Measurements from ENCODE around the gene PPP2R2D. TPM values are rescaled to one million over a fixed set of nuclear protein-coding genes. Genes with fewer than 3 reads are reported as not detected.

The PPP2R2D gene
- polyA plus RNA-seq, 1 of the 3 experiments (the other 2 are of a cell fraction), result 25.1 TPM

DNA sequence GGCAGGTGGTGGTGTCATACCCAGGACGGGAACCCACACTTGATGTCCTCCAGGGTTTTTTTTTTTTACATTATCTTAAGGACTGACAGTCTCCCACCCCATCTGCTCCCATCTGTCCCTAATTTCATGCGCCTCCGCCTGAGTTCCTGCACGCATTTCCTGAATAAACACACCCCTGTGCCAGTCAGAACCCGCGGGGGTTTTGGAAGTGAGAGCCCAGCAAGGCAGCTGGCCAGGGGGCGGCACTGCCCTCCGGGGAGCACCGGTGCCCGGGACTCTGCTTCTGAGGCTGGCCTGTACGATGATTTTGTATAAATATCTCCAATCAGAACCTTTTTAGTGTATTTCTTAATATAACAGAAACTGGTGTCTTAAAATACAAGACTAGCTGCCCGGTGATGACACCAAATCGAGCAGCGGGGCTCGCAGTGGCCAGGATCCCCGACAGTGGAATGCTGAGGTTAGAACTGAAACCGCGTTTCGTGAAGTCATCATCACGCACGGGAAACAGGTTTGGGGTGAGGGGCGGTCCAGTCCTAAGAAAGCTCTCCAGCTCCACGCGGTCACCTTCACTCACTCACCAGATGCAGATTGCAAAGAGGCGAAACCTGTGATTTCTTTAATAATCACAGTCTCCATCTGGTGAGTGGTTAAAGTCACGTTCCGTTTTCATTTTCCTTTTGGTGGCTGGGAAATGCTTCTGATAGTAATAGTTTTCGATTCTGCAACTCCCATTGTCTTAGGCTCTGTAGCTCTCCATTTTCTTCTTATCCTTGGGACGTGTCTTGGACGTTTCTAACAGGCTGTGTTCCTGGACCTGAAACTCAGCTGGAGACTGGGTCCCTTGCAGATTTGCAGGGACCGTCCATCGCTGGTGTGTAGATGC, 61.2 kb downstream of the PPP2R2D start:
- WGBS (ENCODE audit: low lambda C conversion rate), result 21% methylated on average over 32 of the region's 32 CpGs
- no peaks in the 10 kb centered on the region for H3K9me3 ChIP-seq
- peak; percentile 3; the same call in 1 of the 2 replicates for TF ChIP-seq TCF12 (IDR thresholded peaks at IDR 0.05)
- TF ChIP-seq, protein P1, sequence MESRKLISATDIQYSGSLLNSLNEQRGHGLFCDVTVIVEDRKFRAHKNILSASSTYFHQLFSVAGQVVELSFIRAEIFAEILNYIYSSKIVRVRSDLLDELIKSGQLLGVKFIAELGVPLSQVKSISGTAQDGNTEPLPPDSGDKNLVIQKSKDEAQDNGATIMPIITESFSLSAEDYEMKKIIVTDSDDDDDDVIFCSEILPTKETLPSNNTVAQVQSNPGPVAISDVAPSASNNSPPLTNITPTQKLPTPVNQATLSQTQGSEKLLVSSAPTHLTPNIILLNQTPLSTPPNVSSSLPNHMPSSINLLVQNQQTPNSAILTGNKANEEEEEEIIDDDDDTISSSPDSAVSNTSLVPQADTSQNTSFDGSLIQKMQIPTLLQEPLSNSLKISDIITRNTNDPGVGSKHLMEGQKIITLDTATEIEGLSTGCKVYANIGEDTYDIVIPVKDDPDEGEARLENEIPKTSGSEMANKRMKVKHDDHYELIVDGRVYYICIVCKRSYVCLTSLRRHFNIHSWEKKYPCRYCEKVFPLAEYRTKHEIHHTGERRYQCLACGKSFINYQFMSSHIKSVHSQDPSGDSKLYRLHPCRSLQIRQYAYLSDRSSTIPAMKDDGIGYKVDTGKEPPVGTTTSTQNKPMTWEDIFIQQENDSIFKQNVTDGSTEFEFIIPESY (IDR thresholded peaks at IDR 0.05; ENCODE audit: borderline replicate concordance, low read depth), result no peak
- peak; percentile 34; the same call in 1 of the 2 replicates for TF ChIP-seq MXI1 (IDR thresholded peaks at IDR 0.05; ENCODE audit: low read depth, low read length)
- DNase-seq, result peak; percentile 73
- H3K36me3 ChIP-seq (replicated peaks in 1 of 2; ENCODE audit: control insufficient read depth in 1 of 2, insufficient read depth in 2 of 2, low read length in 1 of 2), result peaks cover 2 to 10% of the 10 kb centered on the region in 2 experiments
- peak overlapping the region; percentile 71 for H3K9ac ChIP-seq
- no peaks in the 10 kb centered on the region for H4K20me1 ChIP-seq (ENCODE audit: insufficient read depth)
- POLR2A ChIA-PET, result interaction anchor here (1.0 to 1.6 kb wide), 10 partner anchors 11 to 74 kb away, joined by 3 to 12 read pairs (median 5); partner anchors contain the start of genes BNIP3 and PPP2R2D
- no peaks in the 10 kb centered on the region for H3K27me3 ChIP-seq (ENCODE audit: insufficient read depth)
- H3K79me2 ChIP-seq (ENCODE audit: insufficient read depth), result 0 out of 2 replicates have a peak, but pooled peaks cover 2% of the 10 kb centered on the region
- H3K4me2 ChIP-seq, result peak overlapping the region; percentile 86
- H3K4me1 ChIP-seq (ENCODE audit: control insufficient read depth in 1 of 2, insufficient read depth in 2 of 2, low read depth in 1 of 2, low read length in 1 of 2), result peaks cover 7 to 27% of the 10 kb centered on the region in 2 experiments; a peak in 2 of 4 replicates
- H3K9me2 ChIP-seq, result no peaks in the 10 kb centered on the region
- H3K4me3 ChIP-seq (ENCODE audit: low read depth in 2 of 2, low read length in 1 of 2), result peak overlapping the region; percentile 56 to 62
- peaks cover 20% of the 10 kb centered on the region for H3F3A ChIP-seq (replicated peaks; ENCODE audit: insufficient read depth)
- H2AFZ ChIP-seq (ENCODE audit: low read depth), result peak overlapping the region; percentile 64
- CTCF ChIA-PET, result interaction anchor here (0.9 to 3.3 kb wide), 8 partner anchors 18 to 181 kb away, joined by 3 to 21 read pairs (median 4); no protein-coding TSS in a partner anchor
- H3K27ac ChIP-seq (ENCODE audit: low read depth in 2 of 2, low read length in 1 of 2), result peak overlapping the region; percentile 78 to 98

DNA sequence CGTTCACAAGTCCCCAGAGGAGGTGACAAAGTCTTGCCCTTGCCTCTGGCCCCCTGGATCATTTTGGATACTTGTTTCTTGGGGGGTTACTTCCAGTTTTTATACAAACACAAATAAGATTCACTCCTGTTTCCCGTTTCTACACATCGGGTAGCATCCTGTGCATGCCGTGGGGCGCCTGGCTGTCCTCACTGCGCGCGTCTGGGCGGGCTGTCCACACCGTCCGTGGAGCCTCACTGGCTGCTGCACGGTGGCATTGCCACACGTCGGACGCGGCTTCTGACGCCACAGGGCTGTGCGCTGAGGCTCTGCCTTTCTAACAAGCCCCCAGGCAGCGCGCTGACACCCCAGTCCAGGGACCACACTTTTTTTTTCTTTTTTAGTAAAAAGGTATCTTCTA, 62.5 kb downstream of the PPP2R2D start:
- Histone ChIP-seq H3K4me1 (ENCODE audit: control insufficient read depth in 1 of 2, insufficient read depth in 2 of 2, low read depth in 1 of 2, low read length in 1 of 2) (peaks cover 7 to 27% of the 10 kb centered on the region in 2 experiments; a peak in 2 of 4 replicates), H3K36me3 (replicated peaks in 1 of 2; ENCODE audit: control insufficient read depth in 1 of 2, insufficient read depth in 2 of 2, low read length in 1 of 2) (peaks cover 9 to 13% of the 10 kb centered on the region in 2 experiments)
- no peak for TF ChIP-seq TAF1 (IDR thresholded peaks at IDR 0.05; ENCODE audit: borderline replicate concordance, low read depth, low read length)
- TF ChIP-seq MEF2A (IDR thresholded peaks at IDR 0.05; ENCODE audit: borderline replicate concordance, low read depth), result no peak
- TF ChIP-seq, protein P1 (IDR thresholded peaks at IDR 0.05; ENCODE audit: borderline replicate concordance, low read depth), result no peak
- TF ChIP-seq EZH2phosphoT487 (IDR thresholded peaks at IDR 0.05; ENCODE audit: borderline replicate concordance, low read depth), result no peak
- no peak for TF ChIP-seq NFIC (IDR thresholded peaks at IDR 0.05; ENCODE audit: borderline replicate concordance)
- no peak for TF ChIP-seq RCOR1 (IDR thresholded peaks at IDR 0.05; ENCODE audit: low read length)
- no peak for TF ChIP-seq NRF1 (IDR thresholded peaks at IDR 0.05; ENCODE audit: low read depth, low read length)
- TF ChIP-seq SMC3 (IDR thresholded peaks at IDR 0.05; ENCODE audit: low read depth, low read length), result no peak
- TF ChIP-seq EP300 (IDR thresholded peaks at IDR 0.05; ENCODE audit: borderline replicate concordance in 1 of 2, low read depth in 1 of 2, low read length in 1 of 2), result no peak
- no peak for TF ChIP-seq YY1 (IDR thresholded peaks at IDR 0.05; ENCODE audit: low read depth)
- TF ChIP-seq, protein P2, sequence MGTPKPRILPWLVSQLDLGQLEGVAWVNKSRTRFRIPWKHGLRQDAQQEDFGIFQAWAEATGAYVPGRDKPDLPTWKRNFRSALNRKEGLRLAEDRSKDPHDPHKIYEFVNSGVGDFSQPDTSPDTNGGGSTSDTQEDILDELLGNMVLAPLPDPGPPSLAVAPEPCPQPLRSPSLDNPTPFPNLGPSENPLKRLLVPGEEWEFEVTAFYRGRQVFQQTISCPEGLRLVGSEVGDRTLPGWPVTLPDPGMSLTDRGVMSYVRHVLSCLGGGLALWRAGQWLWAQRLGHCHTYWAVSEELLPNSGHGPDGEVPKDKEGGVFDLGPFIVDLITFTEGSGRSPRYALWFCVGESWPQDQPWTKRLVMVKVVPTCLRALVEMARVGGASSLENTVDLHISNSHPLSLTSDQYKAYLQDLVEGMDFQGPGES (IDR thresholded peaks at IDR 0.05; ENCODE audit: low read depth, low read length), result no peak
- no peak for TF ChIP-seq GATA2 (CRISPR knock-in tag; IDR thresholded peaks at IDR 0.05)
- no peak for TF ChIP-seq JUND (IDR thresholded peaks at IDR 0.05)
- TF ChIP-seq MXI1 (IDR thresholded peaks at IDR 0.05; ENCODE audit: low read depth, low read length), result no peak

More for the DNA sequence above, 62.5 kb downstream of the PPP2R2D start:
- no peaks in the 10 kb centered on the region for H3K9me3 ChIP-seq
- no peaks in the 10 kb centered on the region for H4K20me1 ChIP-seq (ENCODE audit: insufficient read depth)
- CTCF ChIA-PET, result interaction anchor here (3.0 kb wide), 1 partner anchor 180 kb away, joined by 7 read pairs; no protein-coding TSS in a partner anchor
- POLR2A ChIA-PET, result no interaction called here
- no peak for DNase-seq
- H3K4me3 ChIP-seq (ENCODE audit: low read depth in 2 of 2, low read length in 1 of 2), result no peak overlapping the region
- peak overlapping the region in 1 of 2 experiments; percentile 71; a peak in 2 of 4 replicates for H3K27ac ChIP-seq (ENCODE audit: low read depth in 2 of 2, low read length in 1 of 2)
- H3K79me2 ChIP-seq (ENCODE audit: insufficient read depth), result 0 out of 2 replicates have a peak, but pooled peaks cover 2% of the 10 kb centered on the region
- no peak overlapping the region for H2AFZ ChIP-seq (ENCODE audit: low read depth)
- H3K4me2 ChIP-seq, result no peak overlapping the region
- 91% methylated on average over 20 of the region's 20 CpGs for WGBS (ENCODE audit: low lambda C conversion rate)
- H3F3A ChIP-seq (replicated peaks; ENCODE audit: insufficient read depth), result peaks cover 20% of the 10 kb centered on the region
- H3K9me2 ChIP-seq, result no peaks in the 10 kb centered on the region
- no peak overlapping the region for H3K9ac ChIP-seq
- no peaks in the 10 kb centered on the region for H3K27me3 ChIP-seq (ENCODE audit: insufficient read depth)

Measured in SK-N-SH (cell line).